Measurements from ENCODE around the gene CHIC2.

CHIC2 gene

GRCh38 chr4:53986062-53986461 lies 78.3 kb downstream of the CHIC2 start:
- TF ChIP-seq CTCF (conservative IDR thresholded peaks at IDR 0.05): no peak
- TF ChIP-seq ZFX (IDR thresholded peaks at IDR 0.05): no peak
- H3K27ac ChIP-seq: no peak overlapping the region

- H3K27ac ChIP-seq: no peak overlapping the region
- TF ChIP-seq ZFX (IDR thresholded peaks at IDR 0.05) (no peak), CTCF (conservative IDR thresholded peaks at IDR 0.05) (no peak)
These were observed 82.8 kb downstream of the CHIC2 start for GRCh38 chr4:53981567-53981966.

DNA sequence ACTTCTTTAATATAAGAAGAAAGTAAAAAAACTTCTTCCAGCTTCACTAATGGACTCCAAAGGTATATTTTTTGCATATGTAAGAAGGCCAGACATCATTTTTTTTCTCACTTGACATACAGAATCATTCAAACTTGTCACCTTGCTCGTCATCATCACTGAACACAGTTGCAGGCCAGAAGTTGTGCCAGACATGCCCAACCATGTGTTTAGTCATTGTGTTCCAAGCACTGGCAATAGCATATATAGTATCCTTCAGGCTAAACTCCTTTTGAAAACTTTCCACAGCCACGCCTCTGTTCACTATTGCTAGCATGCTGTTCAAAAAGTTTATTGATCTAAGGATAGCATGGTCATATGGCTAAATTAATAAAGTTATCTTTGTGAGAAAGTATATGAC lies 83.3 kb downstream of the CHIC2 start:
- no peak overlapping the region for H3K27ac ChIP-seq
- TF ChIP-seq ZFX (IDR thresholded peaks at IDR 0.05): no peak
- no peak for TF ChIP-seq CTCF (conservative IDR thresholded peaks at IDR 0.05)

DNA sequence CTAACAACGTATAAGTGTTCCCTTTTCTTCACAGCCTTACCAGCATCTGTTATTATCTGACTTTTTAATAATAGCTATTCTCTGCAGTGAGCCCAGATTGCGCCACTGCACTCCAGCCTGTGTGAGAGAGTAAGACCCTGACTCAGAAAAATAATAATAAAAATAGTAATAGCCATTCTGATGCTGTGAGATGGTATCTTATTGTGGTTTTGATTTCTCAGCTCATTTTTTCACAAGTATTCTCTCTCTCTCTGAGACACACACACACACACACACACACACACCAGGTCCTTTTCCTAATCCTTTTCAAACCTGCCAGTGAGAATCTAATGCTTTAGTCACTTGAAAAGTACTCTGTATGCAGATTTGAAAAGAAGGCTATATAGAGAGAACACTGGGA lies 89.8 kb downstream of the CHIC2 start:
- no peak for TF ChIP-seq CTCF (conservative IDR thresholded peaks at IDR 0.05)
- no peak for TF ChIP-seq ZFX (IDR thresholded peaks at IDR 0.05)
- H3K27ac ChIP-seq: no peak overlapping the region

GRCh38 chr4:53967986-53968385 lies 96.4 kb downstream of the CHIC2 start:
- TF ChIP-seq CTCF (conservative IDR thresholded peaks at IDR 0.05) (no peak), ZFX (IDR thresholded peaks at IDR 0.05) (no peak)
- H3K27ac ChIP-seq: no peak overlapping the region

DNA sequence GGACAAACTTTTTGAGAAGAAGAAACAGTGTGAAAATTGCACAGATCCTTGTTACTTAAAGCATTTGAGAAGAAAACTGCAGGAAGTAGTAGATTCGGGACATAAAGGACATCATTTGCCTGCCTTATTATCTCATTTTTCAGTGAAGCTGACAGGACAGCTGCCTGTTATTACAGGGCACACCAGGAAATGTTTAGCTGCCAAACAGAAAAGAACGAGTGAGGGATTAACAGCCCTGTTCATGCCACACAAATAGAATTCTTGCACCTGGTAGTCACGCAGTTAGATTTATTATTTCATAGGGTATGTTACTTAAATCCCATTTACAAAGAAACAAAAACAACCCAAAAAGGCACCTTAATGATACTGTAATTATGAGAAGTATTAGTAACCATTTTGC lies 100.6 kb downstream of the CHIC2 start:
- TF ChIP-seq CTCF (conservative IDR thresholded peaks at IDR 0.05): no peak
- TF ChIP-seq ZFX (IDR thresholded peaks at IDR 0.05): no peak
- H3K27ac ChIP-seq: no peak overlapping the region

GRCh38 chr4:53963336-53963735 lies 101.1 kb downstream of the CHIC2 start:
- TF ChIP-seq ZFX (IDR thresholded peaks at IDR 0.05) (no peak), CTCF (conservative IDR thresholded peaks at IDR 0.05) (no peak)
- H3K27ac ChIP-seq: no peak overlapping the region

Data from C4-2B (cell line).